ENCODE measurements around the gene CARD18.
"Not testable (repeated sequence)": the region's sequence is repeated elsewhere in the genome, so short reads cannot be mapped to it uniquely, and the experiment has no call there.

The CARD18 gene

DNA sequence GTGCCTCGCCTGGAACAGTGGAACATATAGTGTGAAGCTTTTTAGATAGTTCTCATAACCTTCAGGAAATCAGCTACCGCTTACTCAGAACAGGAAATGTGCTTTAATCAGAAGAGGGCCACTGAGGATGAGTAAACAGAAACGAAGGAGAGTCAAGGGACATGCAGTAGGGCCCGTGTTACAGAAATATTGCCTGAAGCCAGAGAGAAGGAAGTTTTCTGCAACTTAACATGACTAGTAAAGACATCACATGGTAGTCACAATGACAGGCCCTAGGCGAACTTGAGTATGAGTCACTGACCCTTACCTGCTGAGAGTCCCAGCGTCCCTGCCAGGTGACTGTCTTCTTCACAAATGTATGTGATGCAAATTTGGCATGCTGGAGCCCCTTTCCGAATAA lies 39.4 kb downstream of the CARD18 start:
- Histone ChIP-seq H2AFZ (ENCODE audit: low read length) (0 out of 2 replicates have a peak overlapping the region, but pooled peaks have one; percentile 31), H3K9me2 (replicated peaks; ENCODE audit: low read depth, low read length) (no peaks in the 10 kb centered on the region), H3F3A (ENCODE audit: low read depth) (no peaks in the 10 kb centered on the region), H3K27me3 (ENCODE audit: insufficient read depth, low read length, poor library complexity, severe bottlenecking) (no peaks in the 10 kb centered on the region), H3K79me2 (ENCODE audit: insufficient read depth, low read length) (no peaks in the 10 kb centered on the region), H3K4me3 (ENCODE audit: low read length, poor library complexity, severe bottlenecking) (no peak overlapping the region), H3K9ac (ENCODE audit: low read depth, low read length, poor library complexity, severe bottlenecking) (no peak overlapping the region), H3K4me1 (ENCODE audit: insufficient read depth, low read length, poor library complexity, severe bottlenecking) (peaks cover 13% of the 10 kb centered on the region), H3K36me3 (ENCODE audit: insufficient read depth, low read length) (no peaks in the 10 kb centered on the region), H4K20me1 (ENCODE audit: insufficient read depth, low read length, poor library complexity, severe bottlenecking) (no peaks in the 10 kb centered on the region), H3K9me3 (ENCODE audit: insufficient read depth, low read depth, low read length) (no peaks in the 10 kb centered on the region), H3K4me2 (ENCODE audit: low read depth, low read length, poor library complexity, severe bottlenecking) (peak overlapping the region; percentile 52)
- TF ChIP-seq EZH2phosphoT487 (IDR thresholded peaks at IDR 0.05; ENCODE audit: borderline replicate concordance) (no peak), CTCF (conservative IDR thresholded peaks at IDR 0.05; ENCODE audit: low read length) (no peak)

- H3K9me3 ChIP-seq (ENCODE audit: insufficient read depth, low read depth, low read length); H2AFZ ChIP-seq (ENCODE audit: low read length); H3K27me3 ChIP-seq (ENCODE audit: insufficient read depth, low read length, poor library complexity, severe bottlenecking); H3F3A ChIP-seq (ENCODE audit: low read depth); H3K4me3 ChIP-seq (ENCODE audit: low read length, poor library complexity, severe bottlenecking); H4K20me1 ChIP-seq (ENCODE audit: insufficient read depth, low read length, poor library complexity, severe bottlenecking); H3K9me2 ChIP-seq (replicated peaks; ENCODE audit: low read depth, low read length); H3K79me2 ChIP-seq (ENCODE audit: insufficient read depth, low read length); H3K36me3 ChIP-seq (ENCODE audit: insufficient read depth, low read length); H3K9ac ChIP-seq (ENCODE audit: low read depth, low read length, poor library complexity, severe bottlenecking): not testable (repeated sequence)
- Histone ChIP-seq H3K4me1 (ENCODE audit: insufficient read depth, low read length, poor library complexity, severe bottlenecking) (peaks cover 13% of the 10 kb centered on the region), H3K4me2 (ENCODE audit: low read depth, low read length, poor library complexity, severe bottlenecking) (peak overlapping the region; percentile 52)
Measured at GRCh38 chr11:105099594-105099993, 40.0 kb downstream of the CARD18 start.

DNA sequence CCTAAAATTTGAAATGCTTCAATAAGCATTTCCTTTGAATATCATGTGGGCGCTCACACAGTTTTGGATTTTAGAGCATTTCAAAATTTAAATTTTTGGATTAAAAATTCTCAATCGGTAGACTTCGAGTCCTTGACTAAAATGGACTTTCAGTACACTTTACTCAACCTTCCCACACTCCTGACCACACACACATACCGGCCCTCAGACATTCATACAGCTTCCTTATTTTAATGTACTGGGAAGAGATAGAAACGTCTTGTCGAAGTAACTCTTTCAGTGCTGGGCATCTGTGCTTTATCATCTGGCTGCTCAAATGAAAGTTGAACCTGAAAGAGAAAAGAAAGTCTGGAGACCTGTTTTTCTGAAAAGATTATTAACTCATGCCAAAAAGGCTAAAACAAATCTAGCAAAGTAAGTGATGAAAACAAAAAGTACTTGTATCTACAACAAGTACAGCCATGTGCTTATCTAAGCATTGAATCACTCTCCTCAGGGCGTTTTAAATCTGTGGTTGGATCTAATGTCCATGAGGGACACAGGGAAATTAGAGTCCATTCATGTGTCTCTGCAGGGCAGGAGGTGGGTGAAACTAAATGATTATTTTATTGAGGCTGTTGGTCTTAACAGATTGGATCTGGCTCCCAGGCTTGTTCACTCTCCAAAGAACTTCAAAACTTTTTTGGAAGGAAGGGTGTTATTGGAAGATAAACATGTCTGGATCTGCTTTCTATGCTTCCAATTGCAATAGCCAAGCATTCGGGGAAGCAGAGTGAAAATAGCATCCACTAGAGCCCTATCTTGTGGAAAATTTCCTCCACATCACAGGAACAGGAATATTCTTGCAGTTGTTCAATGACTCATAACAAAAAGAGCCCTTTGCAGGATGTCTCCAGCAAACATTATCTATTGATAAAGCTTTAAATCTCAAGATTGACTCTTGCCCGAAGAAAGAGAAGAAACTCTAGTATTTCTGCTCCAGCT lies 47.0 kb downstream of the CARD18 start:
- H3K27me3 ChIP-seq (ENCODE audit: insufficient read depth, low read length, poor library complexity, severe bottlenecking): no peaks in the 10 kb centered on the region
- no peaks in the 10 kb centered on the region for H3K9me3 ChIP-seq (ENCODE audit: insufficient read depth, low read depth, low read length)
- H3K9me2 ChIP-seq (replicated peaks; ENCODE audit: low read depth, low read length): no peaks in the 10 kb centered on the region
- no peak overlapping the region for H2AFZ ChIP-seq (ENCODE audit: low read length)
- H3K79me2 ChIP-seq (ENCODE audit: insufficient read depth, low read length): no peaks in the 10 kb centered on the region
- TF ChIP-seq EZH2phosphoT487 (IDR thresholded peaks at IDR 0.05; ENCODE audit: borderline replicate concordance): no peak
- TF ChIP-seq CTCF (conservative IDR thresholded peaks at IDR 0.05; ENCODE audit: low read length): no peak
- H3K9ac ChIP-seq (ENCODE audit: low read depth, low read length, poor library complexity, severe bottlenecking): no peak overlapping the region
- no peaks in the 10 kb centered on the region for H3K36me3 ChIP-seq (ENCODE audit: insufficient read depth, low read length)
- H3F3A ChIP-seq (ENCODE audit: low read depth): no peaks in the 10 kb centered on the region
- H3K4me1 ChIP-seq (ENCODE audit: insufficient read depth, low read length, poor library complexity, severe bottlenecking): no peaks in the 10 kb centered on the region
- no peaks in the 10 kb centered on the region for H4K20me1 ChIP-seq (ENCODE audit: insufficient read depth, low read length, poor library complexity, severe bottlenecking)
- no peak overlapping the region for H3K4me2 ChIP-seq (ENCODE audit: low read depth, low read length, poor library complexity, severe bottlenecking)
- no peak overlapping the region for H3K4me3 ChIP-seq (ENCODE audit: low read length, poor library complexity, severe bottlenecking)
